HG02973 (cell line): ENCODE data around the gene MAGEA1.
"Not testable (repeated sequence)": the region's sequence is repeated elsewhere in the genome, so short reads cannot be mapped to it uniquely, and the experiment has no call there.

Experiments
- ATAC-seq: cut with Tn5 transposase; IDR thresholded peaks from one replicate; pipeline ENCODE4 v1.9.1; 2021; ENCODE audit warnings: moderate library complexity; ENCODE audit not compliant: unreplicated experiment

MAGEA1 gene, protein sequence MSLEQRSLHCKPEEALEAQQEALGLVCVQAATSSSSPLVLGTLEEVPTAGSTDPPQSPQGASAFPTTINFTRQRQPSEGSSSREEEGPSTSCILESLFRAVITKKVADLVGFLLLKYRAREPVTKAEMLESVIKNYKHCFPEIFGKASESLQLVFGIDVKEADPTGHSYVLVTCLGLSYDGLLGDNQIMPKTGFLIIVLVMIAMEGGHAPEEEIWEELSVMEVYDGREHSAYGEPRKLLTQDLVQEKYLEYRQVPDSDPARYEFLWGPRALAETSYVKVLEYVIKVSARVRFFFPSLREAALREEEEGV

DNA sequence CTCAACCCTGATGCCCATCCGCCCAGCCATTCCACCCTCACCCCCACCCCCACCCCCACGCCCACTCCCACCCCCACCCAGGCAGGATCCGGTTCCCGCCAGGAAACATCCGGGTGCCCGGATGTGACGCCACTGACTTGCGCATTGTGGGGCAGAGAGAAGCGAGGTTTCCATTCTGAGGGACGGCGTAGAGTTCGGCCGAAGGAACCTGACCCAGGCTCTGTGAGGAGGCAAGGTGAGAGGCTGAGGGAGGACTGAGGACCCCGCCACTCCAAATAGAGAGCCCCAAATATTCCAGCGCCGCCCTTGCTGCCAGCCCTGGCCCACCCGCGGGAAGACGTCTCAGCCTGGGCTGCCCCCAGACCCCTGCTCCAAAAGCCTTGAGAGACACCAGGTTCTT is at the start of gene MAGEA1:
Gene MAGEA1, plus strand, starts transcription at position 154 of the 400 bp plus-strand sequence. CDS start 3,106 bp downstream, outside the sequence.
- ATAC-seq = no peak

DNA sequence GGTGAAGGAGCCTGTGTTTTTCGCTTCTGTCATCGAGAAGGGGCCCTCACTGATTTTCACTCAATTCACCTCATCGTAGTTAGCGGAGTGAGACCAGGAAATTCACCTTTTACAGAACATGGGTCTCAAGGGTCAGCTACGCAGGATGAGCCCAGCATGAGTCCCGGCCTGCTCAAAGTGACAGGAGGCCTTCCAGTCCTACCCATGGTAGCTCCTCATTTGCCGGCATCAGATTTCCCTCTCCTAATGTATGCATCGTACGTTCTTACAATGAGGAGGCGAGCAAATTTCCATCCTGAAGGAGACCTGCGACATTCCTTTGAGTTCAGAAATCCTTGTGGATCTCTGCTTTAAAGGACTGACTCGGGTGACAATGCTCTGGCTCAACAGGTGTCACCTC is 46.2 kb upstream of the MAGEA1 start:
- not testable (repeated sequence) for ATAC-seq

DNA sequence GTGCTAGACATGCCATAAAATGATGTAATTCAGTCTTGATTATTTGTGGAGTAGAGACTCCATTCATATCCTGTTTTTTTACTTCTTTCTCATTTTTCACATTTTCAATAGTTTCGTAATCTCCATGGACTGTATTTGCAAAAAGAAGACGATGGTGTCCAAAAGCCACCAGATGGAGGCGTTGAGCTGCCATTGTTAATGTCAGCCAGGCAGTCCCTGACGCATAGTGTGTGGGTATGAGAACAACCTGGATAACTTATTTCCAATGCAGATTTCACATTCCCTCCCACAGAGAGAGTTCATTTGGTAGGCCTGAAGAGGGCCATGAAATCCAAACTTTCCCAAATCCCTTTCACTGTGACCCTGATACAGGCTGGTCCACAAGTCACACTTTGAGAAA is 40.0 kb upstream of the MAGEA1 start:
- not testable (repeated sequence) for ATAC-seq

DNA sequence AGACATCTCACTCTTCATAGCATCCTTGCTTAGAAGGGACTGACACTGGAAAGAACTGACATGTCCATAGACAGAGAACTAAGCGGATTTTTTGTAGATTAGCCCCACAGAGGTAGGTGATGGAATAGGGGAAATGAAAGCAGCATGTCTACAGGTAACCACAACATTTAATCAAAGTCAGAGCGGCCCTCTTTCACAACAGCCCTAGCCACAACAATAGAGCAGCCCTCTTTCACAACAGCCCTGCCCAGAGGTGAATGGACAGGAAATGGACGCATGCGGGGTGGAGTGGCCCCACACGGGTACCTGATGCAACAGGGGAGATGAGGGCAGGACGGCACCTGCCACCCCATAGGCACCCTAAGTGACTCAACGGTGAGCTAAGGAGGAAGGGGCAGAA is 32.8 kb upstream of the MAGEA1 start:
- not testable (repeated sequence) for ATAC-seq

- no peak for ATAC-seq
Measured at GRCh38 chrX:153153516-153153915, 25.6 kb upstream of the MAGEA1 start.

DNA sequence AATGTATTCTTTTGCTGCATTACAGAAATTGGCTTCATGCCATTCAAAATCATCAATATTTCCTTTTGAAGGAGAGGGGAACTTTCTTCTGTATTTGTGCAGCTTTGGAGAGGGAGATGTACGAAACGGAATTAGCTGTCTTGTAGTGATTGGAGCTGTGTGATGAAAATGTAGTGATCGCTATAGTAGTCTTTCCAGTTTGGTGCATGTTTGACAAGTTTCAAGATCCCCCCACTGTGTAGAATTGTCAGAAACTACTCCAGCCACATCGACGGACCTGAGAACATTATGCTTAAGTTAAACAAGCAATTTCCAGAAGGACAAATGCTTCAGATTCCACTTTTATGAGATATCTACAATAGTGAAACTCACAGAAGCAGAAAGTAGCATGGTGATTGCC is 21.6 kb upstream of the MAGEA1 start:
- no peak for ATAC-seq

DNA sequence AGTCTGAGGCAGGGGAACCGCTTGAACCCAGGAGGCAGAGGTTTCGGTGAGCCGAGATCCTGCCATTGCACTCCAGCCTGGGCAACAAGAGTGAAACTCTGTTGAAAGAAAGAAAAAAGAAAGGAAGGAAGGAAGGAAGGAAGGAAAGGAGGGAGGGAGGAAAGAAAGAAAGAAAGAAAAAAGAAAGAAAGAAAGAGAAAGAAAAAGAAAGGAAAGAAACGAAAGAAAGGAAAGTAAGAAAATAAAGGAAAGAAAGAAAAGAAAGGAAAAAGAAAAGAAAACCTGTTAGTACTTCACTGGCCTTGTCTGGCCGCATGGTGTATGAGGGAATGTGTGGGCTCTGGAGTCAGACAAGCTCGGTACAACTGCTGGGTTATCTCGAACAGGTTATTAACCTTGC is 20.8 kb upstream of the MAGEA1 start:
- no peak for ATAC-seq

GRCh38 chrX:153161952-153162351 is 17.1 kb upstream of the MAGEA1 start:
- ATAC-seq = no peak

- no peak for ATAC-seq
Measured at GRCh38 chrX:153164733-153165132, 14.4 kb upstream of the MAGEA1 start.

DNA sequence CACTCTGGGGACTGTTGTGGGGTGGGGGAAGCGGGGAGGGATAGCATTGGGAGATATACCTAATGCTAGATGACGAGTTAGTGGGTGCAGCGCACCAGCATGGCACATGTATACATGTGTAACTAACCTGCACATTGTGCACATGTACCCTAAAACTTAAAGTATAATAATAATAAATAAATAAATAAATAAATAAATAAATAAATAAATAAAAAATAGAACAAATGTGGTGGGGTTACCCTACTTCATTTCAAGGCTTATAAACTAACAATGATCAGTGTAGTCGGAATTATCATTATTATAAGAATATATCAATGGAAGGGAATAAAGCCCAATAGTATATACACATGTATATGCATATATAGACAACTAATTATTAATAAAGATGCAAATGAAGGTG is 10.7 kb upstream of the MAGEA1 start:
- not testable (repeated sequence) for ATAC-seq

GRCh38 chrX:153181822-153182221 is 2.7 kb downstream of the MAGEA1 start:
- no peak for ATAC-seq

DNA sequence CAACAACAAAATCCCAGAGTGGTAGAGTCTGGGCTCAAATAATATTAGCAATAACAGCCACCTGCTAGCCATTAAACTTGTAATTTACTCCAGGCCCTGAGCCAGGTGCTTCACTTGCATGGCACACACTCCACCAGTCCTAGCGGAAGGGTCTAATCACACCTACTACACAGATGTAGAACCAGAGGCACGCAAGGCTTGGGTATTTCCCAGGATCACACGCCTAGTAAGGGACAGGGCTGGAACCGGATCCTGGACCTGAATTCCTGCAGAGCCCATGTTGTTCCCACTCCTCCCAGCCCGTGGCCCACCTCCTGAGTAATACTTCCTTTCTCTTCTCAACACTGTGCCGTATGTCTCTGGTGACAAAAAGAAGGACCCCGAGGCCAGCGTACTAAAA is 5.7 kb downstream of the MAGEA1 start:
- no peak for ATAC-seq

GRCh38 chrX:153190381-153190780 is 11.3 kb downstream of the MAGEA1 start:
- ATAC-seq = no peak

DNA sequence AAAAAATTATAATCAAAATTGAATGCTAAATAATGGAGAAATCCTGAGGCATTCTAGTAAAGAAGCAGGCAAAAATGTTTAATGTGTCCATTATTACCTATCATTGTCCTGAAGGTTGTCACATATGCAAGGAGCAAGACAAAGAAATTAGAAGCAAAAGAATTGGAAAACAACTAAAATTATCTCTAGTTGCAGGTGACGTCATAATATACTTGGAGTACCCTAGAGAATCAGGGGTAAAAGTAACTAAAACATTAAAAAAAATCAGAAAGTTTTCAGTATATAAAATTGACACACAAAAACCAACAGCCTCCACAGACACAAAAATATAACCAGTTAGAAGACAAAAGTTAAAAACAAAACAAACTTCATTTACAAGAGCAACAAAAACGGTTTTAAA is 21.4 kb downstream of the MAGEA1 start:
- ATAC-seq = no peak

GRCh38 chrX:153206425-153207046 is 27.5 kb downstream of the MAGEA1 start:
- ATAC-seq = no peak

DNA sequence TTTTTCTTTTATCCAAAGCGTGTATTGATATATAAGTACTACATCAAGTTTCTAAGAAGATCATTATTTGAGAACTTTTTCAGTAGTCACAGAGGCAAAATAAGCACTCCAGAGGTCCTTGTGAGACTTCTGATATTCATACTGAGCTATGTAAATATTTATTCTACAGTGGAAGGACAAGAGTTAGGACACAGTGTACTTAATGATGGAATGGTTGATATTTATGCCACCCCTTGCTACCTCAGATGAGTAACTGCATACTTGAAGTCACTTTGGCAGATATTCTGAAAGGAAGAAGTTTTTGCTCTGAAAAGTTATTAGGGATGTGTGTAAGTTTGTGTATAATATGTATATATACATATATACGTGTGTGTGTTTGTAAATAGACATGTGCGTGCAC is 30.3 kb downstream of the MAGEA1 start:
- no peak for ATAC-seq

DNA sequence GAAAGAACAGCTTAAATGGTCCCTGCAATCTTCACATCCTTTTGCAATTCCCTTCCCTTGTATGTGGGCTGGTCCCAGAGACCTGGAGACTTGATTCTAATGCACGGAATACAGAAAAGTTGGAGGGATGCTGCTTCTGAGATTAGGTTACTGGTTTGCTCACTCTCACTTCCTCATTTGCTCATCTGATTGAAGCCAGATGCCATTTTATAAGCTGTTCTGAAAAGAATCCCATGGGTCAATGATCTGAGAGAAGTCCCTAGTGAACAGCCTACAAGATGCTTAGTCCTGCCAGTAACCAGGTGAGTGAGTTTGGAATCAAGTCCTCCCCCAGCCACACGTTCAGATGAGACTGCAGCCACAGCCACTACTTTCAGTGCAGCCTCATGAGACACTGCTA is 35.9 kb downstream of the MAGEA1 start:
- no peak for ATAC-seq

DNA sequence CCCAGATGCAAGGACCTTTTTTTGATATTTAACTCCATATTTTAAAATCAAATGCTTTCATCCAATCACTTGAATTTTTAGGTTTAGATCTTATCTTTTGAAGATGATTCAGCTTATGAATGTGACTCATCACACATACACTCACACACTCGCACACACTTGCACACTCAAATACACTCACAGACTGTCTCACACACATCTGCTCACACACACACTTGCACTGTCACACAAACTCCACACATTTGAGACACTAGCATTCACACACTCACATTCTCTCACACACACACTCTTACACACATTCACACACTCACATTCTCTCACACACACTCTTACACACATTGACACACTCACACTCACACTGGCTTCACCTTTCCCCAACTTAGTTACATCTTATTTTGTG is 37.8 kb downstream of the MAGEA1 start:
- ATAC-seq = no peak

DNA sequence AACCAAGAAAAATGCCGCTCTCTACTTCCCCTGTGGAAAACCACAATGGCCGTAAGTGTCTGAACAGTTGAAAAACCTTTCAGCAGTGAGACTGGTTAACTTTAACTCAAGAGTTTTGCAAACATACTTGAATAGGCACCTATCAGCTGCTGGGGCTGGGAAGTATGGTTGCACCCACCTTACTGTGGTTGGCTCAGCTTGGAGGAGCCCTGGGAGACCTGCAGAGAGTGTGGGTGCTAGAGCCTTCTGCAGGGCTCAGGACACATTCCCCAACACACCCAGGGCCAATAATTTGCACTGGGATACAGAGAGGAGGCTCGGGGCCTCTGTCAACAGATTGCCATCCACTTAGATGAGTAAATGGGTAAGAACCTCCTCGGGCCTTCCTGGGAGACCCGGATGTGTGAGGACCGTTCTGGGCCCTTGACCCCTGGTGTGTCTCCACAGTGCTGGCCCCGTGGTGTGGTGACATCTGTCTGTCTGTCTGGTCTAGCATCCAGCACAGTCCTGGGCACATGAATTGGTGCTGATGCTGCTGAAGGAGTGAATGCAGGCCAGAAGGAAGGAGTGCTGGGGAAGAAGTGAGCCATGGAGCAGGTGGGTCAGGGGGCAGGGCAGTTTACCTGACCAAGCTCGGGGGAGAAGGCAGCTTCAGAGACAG is 46.5 kb downstream of the MAGEA1 start:
- no peak for ATAC-seq

DNA sequence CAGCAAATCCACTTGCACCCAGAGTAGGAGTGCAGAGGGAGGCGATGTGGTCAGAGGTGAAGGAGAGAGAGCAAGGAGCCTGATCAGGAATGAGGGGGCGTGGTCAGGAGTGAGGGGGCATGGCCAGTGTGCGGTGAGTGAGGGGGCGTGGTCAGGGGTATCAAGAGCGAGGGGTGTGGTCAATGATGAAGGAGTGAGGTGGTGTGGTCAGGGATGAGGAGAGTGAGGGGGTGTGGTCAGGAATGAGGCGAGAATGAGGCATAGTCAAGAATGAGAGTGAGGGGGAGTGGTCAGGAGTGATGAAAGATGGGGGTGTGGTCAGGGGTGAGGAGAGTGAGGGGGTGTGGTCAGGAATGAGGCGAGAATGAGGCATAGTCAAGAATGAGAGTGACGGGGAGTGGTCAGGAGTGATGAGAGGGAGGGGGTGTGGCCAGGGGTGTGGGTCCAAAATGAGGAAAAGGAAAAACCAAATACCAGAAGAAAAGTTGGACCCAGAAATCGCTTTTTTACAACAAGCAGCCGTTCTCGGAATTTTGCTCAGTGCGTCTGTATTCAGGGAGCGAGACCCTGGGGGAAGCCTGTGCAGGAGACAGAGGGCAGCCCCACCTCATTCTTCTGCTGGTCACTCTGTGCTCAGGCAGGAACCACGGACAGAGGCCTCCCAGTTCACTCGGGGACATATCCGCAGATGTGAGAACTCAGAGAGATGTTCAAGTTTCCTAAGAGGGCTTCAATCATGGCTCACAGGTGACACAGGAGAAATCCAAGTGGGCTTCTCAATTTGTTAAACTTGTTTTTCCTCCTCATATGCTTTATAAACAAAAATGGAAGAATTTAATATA is 47.5 kb downstream of the MAGEA1 start:
- ATAC-seq = no peak
